8988T (cell line): ENCODE results near the gene EEA1.

ENCODE experiments used
- DNase-seq: peaks from one replicate; pipeline ENCODE4 v3.0.0; 2011

The EEA1 gene

DNA sequence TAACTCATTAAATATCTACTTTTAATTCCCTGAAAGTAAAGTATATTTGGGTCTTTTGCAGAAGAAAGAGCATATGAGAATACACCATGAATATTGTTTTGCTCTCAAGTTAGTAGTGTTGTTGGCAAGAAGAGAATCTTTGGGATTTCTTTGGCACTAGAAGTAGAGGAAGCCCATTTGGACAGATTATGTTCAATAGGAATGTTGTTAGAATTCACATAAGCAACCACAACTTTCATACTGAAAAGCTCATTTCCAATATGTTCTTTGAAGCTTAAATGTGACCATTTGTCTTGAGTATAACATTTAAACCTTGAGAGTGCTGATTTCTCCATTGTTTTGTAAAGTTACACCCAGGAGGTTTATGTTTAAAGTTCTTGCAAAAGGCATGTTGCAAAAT lies 188.7 kb downstream of the EEA1 start:
- DNase-seq: no peak

DNA sequence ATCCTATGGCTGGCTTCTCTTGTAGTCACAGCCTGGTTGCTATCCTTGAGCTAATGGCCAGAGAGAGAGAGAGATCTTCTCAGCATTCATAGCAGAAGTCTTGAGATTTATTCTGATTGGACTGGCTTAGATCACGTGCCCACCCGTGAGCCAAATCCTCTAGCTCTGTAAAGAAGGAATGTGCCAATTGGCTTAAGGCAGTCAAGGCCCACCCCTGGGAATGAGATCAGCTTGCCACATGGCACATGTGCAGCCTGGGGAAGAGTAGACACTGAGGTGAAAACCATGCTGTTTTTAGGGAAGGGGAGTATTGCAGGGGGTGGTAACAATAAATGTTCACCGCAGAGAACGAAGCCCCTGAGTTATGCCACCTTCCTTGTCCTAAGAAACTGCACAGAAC lies 190.0 kb downstream of the EEA1 start:
- DNase-seq: no peak

DNA sequence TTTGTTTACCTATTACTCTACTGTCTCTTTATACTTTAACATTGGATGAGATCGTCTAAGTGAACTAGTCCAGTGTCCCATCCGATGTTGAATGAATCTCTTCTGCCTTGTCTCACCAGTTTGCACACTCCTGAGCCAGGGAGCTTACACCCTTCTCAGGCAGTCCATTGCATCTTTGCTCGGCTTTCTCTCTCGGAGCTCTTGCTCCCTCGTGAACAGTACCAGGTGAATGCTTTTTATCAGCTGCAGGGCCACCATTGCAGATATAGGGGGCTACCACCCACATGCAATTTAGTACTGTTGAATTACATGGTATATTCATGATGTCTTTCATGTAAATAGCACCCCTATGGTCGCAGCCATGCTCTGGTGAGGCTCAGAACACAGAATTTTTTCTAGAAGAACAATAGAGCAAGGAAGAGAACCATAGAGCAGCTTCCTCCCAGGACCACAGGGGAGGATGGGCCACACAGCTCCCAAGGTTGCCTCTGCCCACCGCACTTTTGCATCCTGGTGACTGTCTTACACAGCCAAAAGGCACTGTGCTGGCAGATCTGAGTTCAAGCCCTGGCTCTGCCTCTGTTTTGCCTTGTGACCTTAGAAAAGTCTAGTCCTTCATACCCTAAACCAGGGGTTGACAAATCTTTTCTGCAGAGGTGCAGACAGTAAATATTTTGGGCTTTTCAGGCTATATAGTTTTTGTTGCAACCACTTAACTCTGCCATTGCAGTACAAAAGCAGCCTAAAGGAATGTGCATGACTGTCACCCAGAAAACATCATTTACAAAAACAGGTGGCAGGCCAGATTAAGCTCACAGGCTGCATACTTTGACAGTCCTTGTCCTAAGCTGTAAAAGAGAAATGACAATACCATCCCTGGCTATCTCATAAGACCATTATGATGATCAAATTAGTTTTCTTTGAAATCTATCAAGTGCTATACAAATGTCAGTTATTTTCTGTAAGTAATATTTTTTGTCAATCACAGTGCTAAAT lies 190.9 kb downstream of the EEA1 start:
- DNase-seq: no peak

DNA sequence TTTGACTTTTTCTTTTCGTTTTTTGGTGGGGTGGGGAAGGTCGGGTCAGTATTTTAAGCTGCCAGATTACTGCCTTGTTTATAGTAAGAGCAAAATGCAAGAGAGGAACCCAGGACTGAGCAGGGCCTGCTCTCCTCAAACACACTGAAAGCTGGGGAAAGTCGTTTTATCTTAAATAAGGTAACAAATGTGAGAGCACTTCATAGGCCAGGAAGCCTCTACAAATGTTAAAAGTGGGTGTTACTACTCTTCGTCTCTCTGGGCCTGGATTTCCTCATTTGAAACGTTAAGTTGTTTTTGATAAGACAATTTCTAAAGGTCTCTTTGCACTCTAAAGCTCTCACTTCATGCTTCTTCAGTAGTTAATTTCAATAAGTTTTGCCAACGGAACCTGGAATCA lies 192.5 kb downstream of the EEA1 start:
- DNase-seq: no peak

DNA sequence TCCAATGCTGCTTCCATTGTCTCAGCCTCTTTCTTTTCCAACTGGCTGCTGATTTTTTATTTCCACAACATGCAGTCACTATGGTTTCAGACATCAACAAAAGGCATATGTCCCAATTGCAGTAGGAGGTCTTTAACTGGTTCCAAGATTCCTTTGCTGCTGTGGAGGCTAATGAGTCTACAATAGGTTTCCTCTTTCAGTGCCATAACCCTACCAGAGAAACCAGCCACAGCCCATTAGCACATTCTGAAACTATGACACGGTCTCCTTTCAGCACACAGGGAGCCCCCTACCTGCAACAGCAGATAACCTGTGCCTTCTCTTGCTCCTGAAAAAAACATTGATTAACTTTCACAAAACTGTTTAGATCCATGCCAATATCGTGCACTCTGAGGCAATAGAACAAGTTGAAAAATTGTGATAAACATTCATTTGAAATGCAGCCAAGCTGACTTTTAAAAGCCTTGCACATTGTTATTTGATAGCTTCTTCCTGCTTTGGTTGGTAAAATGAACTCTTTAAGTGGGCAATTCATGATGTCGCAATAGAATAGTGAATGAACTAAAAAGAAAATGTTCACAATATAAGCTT lies 193.9 kb downstream of the EEA1 start:
- no peak for DNase-seq

DNA sequence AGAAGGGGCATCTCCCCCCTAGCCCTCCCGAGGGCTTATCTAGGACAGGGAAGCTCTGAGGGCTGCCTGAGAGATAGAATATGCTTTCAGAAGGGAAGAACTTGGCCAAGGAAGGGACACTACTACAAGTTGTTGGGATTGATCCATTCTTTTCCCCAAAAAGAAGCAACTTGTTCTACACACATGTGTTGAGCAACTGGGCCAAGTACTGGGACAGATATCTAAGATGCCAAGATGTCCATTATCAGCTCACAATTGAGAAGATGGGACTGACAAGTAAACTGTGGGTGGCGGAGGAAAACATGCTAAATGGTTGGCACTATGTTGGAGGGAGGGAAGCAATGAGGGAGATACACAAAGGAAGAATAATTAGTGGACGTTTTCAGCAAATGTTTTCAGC lies 195.4 kb downstream of the EEA1 start:
- no peak for DNase-seq

DNA sequence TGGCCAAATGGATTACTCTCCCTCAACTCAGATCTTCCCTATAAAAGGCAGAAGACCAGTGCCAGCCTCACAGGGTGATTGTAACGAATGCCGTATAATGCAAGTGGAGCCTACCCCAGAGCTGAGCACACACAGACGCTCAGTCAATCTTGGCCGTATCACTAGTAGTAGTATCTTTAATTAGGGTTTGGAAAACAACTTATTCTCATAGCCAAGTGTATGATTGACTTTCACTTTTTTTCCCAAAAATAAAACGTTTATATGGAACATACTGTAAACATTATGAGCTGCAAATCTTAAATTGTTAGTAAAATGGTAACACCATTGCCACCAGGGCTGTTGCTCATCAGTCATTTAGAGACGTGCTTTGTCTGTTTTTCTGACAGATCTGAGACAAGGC lies 195.9 kb downstream of the EEA1 start:
- DNase-seq: no peak

DNA sequence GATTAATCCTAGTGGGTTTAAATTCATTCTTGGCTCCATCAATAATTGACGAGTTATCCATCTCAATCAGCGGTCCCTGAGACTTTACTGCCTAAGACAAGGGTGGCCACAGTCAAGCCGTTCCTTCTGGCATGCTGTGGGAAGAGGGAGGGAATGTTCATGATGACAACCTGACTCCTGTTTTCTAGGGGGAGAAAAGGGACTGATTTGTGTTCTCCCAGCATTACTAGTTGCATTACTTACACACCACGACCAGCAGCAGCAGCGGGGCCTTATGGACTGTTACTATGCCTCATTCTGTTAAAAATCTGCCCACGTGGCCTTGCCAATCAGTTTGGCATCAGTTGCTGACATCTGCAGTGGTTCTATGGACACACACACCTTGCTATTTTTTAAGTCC lies 196.4 kb downstream of the EEA1 start:
- no peak for DNase-seq

DNA sequence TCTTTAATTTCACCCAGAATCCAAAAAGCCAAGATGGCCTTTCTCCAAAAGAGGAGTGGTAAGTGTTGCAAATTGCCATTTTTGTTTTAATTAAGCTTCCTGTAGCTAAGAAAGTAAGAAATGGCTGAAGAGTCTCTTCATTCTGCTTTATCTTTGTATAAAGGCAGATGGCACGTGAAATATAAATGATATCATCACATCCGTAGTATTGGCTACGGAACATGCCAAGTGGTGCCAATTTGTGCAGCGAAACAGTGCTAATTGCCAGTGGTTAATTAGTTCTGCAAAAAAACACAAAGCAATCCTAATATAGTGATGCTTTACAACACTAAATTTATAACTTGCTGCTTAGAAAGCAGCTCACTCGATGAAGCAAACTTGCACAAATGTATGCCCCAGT lies 196.9 kb downstream of the EEA1 start:
- DNase-seq: no peak

DNA sequence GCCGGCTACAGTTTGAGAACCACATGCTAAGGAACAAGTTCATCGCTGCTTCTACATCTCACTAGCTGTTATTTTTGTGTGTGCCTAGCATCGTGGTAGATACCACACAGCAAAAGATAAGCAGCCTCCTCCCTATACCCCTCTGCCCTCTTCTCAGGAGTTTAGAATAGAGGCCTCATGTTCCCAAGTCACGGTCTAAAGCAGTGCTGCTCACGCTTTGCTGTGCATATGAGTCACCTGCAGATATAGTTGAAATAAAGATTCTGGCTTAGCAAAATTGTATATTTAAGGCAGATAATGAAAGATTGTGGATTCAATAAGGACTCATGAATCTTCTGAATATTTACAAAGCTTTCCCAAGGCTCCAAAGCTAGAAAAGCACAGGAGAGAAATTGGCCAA lies 198.3 kb downstream of the EEA1 start:
- DNase-seq: no peak

DNA sequence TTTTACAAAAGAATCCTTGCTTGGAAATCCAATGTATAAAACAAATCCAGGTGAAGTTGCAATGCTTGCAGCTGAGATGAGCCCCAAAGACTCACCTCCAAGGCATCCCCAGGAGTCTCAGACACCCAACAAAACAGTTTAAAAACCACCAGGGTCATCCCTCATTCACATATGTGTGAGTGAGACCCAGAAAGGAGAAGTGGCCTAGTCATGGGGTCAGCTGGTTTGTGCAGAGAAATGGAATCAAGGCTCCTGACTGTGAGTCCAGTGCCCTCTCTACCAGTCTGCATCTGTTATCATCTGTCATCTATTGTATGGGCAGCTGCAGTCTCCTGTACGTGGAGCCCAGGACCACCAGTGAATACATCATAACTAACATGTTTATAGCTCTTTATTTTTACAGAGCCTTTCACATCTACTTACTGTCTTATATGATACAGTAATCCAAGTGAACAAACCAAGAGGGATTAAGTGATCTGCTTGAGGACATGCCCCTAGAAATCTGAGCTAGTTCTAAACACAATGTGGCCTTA lies 199.3 kb downstream of the EEA1 start:
- no peak for DNase-seq

DNA sequence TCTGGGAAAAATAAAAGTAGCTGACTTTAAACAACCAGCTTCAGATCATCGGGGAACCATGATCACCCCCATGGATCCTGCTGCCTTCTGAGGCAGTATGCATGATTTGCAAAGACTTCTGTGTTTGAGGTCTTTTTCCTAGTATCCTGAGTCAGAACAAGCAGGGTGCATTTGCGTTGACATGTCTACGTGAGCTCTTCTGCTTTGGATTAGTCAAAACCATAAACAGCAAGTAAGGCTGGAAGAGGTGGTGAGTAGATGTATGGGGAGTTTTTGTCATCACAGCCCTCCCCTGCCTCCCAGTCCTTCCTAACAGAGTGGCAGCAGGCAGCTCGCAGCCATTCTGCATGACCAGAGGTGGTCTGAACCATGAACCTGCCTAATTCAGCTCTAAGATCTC lies 202.2 kb downstream of the EEA1 start:
- DNase-seq: no peak

DNA sequence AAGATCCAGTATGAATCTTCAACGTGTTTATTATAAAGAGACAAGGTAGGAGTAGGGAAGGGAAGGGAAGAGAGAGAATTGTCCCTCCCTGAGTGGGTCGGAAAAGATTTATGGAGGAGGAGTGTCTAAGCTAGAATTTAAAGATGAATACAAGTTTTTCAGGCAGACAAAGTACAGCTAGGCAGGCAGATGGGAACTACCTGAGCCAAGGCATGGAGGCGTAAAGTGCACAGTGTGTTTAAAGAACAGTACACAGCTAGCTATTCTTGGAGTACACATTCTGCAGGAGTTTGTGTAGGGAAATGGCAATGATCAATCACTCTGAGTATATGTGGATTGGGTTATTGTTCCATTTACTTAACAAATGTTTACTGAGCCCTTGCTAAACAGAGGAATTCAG lies 206.2 kb downstream of the EEA1 start:
- DNase-seq: no peak

DNA sequence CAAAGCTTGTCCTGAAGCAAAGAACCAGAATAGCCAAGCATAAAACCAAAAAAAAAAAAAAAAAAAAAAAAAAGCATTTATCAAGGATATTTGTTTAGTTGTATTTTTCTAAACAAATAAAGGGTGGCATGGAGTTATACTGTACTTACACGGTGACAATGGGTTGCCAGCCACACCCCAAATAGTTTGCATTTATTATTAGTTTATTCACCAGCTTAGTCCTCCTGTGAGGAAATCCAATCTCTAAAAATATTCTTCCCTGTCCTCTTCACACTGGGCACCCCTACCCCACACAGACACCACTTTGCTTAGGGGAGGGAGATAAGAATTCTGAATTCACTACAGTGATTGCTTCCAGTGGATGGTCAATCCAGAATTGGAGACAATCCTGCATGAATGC lies 207.4 kb downstream of the EEA1 start:
- no peak for DNase-seq

DNA sequence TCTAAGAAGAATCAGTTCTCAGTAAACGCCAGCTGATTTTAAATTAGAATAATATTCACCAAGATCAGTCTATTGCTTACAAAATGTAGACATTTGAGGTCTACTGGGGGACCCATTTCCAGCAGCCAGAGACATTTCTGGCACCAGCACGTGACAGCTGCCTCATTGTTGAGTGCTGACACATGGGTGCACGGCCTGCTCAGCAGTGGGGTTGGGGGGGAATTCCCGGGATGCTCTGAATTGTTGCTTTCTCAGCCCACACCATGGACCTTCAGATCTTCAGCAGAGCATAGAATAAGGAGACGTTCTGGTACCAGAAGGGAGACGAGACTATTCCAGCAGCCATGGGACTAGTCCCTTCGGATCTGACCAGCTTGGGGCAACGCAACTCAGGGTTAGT lies 208.0 kb downstream of the EEA1 start:
- DNase-seq: no peak
